Liver (tissue), 3 donors: Measurements from ENCODE around the gene CELSR2.

Source experiments
- ATF3 ChIP-seq: IDR thresholded peaks from 2 replicates; pipeline ENCODE4 v1.6.1; 2016; ENCODE audit warnings: antibody characterized with exemption
- CTCF ChIP-seq: fragments of 150-350 bp; IDR thresholded peaks from 2 replicates; pipeline ENCODE4 v1.5.1; 2017; ENCODE audit warnings: improper control_type of control experiment, low read depth, low read length; ENCODE audit not compliant: missing input control
- EGR1 ChIP-seq, 2 donors: IDR thresholded peaks; 2 replicates each; pipeline ENCODE4 v1.6.1; 2016 to 2018; ENCODE audit warnings: antibody characterized with exemption in 2 of 2, low read depth in 2 of 2
- GABPA ChIP-seq, 2 donors: IDR thresholded peaks in 1 of 2; conservative IDR thresholded peaks in 1 of 2; 2 replicates each; pipeline ENCODE4 v1.6.1; 2016; ENCODE audit warnings: antibody characterized with exemption in 2 of 2, mild to moderate bottlenecking in 1 of 2, moderate library complexity in 1 of 2
- HNF4G ChIP-seq: IDR thresholded peaks from 2 replicates; pipeline ENCODE4 v1.6.1; 2016; ENCODE audit warnings: antibody characterized with exemption
- JUND ChIP-seq, 2 donors: IDR thresholded peaks; 2 replicates each; pipeline ENCODE4 v1.6.1; 2016; ENCODE audit warnings: antibody characterized with exemption in 2 of 2
- MAX ChIP-seq: IDR thresholded peaks from 2 replicates; pipeline ENCODE4 v1.6.1; 2016; ENCODE audit warnings: antibody characterized with exemption
- RAD21 ChIP-seq, 2 donors: IDR thresholded peaks; 2 replicates each; pipeline ENCODE4 v1.6.1; 2016; ENCODE audit warnings: antibody characterized with exemption in 2 of 2, mild to moderate bottlenecking in 2 of 2
- SP1 ChIP-seq: IDR thresholded peaks from 2 replicates; pipeline ENCODE4 v1.6.1; 2018; ENCODE audit warnings: antibody characterized with exemption, mild to moderate bottlenecking
- TAF1 ChIP-seq: conservative IDR thresholded peaks from 2 replicates; pipeline ENCODE4 v1.6.1; 2016; ENCODE audit warnings: antibody characterized with exemption, mild to moderate bottlenecking
- YY1 ChIP-seq: IDR thresholded peaks from 2 replicates; pipeline ENCODE4 v1.6.1; 2016; ENCODE audit warnings: antibody characterized with exemption, mild to moderate bottlenecking
- ZBTB33 ChIP-seq: IDR thresholded peaks from 2 replicates; pipeline ENCODE4 v1.6.1; 2016; ENCODE audit warnings: antibody characterized with exemption
- TF ChIP-seq, protein P1 (sequence below): IDR thresholded peaks from 2 replicates; pipeline ENCODE4 v1.6.1; 2016; ENCODE audit warnings: antibody characterized with exemption, mild to moderate bottlenecking
- donor health status: healthy.
- donor health status: healthy.

GRCh38 chr1:109262231-109263055, 13.1 kb downstream of the CELSR2 start:
- TF ChIP-seq MAX, result no peak
- no peak for TF ChIP-seq CTCF
- no peak for TF ChIP-seq HNF4G
- no peak for TF ChIP-seq YY1
- TF ChIP-seq EGR1 (IDR thresholded peaks at IDR 0.05; ENCODE audit: low read depth in 2 of 2), result no peak
- no peak for TF ChIP-seq JUND (IDR thresholded peaks at IDR 0.05)
- TF ChIP-seq, protein P1, sequence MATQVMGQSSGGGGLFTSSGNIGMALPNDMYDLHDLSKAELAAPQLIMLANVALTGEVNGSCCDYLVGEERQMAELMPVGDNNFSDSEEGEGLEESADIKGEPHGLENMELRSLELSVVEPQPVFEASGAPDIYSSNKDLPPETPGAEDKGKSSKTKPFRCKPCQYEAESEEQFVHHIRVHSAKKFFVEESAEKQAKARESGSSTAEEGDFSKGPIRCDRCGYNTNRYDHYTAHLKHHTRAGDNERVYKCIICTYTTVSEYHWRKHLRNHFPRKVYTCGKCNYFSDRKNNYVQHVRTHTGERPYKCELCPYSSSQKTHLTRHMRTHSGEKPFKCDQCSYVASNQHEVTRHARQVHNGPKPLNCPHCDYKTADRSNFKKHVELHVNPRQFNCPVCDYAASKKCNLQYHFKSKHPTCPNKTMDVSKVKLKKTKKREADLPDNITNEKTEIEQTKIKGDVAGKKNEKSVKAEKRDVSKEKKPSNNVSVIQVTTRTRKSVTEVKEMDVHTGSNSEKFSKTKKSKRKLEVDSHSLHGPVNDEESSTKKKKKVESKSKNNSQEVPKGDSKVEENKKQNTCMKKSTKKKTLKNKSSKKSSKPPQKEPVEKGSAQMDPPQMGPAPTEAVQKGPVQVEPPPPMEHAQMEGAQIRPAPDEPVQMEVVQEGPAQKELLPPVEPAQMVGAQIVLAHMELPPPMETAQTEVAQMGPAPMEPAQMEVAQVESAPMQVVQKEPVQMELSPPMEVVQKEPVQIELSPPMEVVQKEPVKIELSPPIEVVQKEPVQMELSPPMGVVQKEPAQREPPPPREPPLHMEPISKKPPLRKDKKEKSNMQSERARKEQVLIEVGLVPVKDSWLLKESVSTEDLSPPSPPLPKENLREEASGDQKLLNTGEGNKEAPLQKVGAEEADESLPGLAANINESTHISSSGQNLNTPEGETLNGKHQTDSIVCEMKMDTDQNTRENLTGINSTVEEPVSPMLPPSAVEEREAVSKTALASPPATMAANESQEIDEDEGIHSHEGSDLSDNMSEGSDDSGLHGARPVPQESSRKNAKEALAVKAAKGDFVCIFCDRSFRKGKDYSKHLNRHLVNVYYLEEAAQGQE, result no peak
- TF ChIP-seq ZBTB33, result no peak
- no peak for TF ChIP-seq GABPA (IDR thresholded peaks at IDR 0.05 in 1 of 2, conservative IDR thresholded peaks at IDR 0.05 in 1 of 2)
- no peak for TF ChIP-seq ATF3
- TF ChIP-seq TAF1, result no peak
- TF ChIP-seq SP1, result no peak
- TF ChIP-seq RAD21 (IDR thresholded peaks at IDR 0.05), result no peak
